Epithelial cell of esophagus (primary cell): Measurements from ENCODE around the gene RHEBL1.
A peak's percentile ranks its signal among the peaks of the same experiment; 100 is the strongest.

Experiments used
- DNase-seq: peaks from one replicate; pipeline ENCODE4 v3.0.0; 2010; ENCODE audit warnings: low read depth
- H3K4me3 ChIP-seq: 2 replicates; pipeline ENCODE4 v1.5.1; 2011; ENCODE audit warnings: mild to moderate bottlenecking, low read length, control low read depth
- TF ChIP-seq, protein P1 (sequence below): IDR thresholded peaks from 2 replicates; pipeline ENCODE4 v1.5.1; 2011; ENCODE audit warnings: low read depth, mild to moderate bottlenecking, low read length, control low read depth, inconsistent platforms; ENCODE audit not compliant: insufficient read depth; ENCODE audit errors: missing control alignments

RHEBL1 gene

GRCh38 chr12:49019443-49020324 lies 50.1 kb downstream of the RHEBL1 start:
- TF ChIP-seq, protein P1, sequence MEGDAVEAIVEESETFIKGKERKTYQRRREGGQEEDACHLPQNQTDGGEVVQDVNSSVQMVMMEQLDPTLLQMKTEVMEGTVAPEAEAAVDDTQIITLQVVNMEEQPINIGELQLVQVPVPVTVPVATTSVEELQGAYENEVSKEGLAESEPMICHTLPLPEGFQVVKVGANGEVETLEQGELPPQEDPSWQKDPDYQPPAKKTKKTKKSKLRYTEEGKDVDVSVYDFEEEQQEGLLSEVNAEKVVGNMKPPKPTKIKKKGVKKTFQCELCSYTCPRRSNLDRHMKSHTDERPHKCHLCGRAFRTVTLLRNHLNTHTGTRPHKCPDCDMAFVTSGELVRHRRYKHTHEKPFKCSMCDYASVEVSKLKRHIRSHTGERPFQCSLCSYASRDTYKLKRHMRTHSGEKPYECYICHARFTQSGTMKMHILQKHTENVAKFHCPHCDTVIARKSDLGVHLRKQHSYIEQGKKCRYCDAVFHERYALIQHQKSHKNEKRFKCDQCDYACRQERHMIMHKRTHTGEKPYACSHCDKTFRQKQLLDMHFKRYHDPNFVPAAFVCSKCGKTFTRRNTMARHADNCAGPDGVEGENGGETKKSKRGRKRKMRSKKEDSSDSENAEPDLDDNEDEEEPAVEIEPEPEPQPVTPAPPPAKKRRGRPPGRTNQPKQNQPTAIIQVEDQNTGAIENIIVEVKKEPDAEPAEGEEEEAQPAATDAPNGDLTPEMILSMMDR = peak; percentile 39
- no peak overlapping the region for H3K4me3 ChIP-seq
- DNase-seq = peak; percentile 30

- TF ChIP-seq, protein P1 = no peak
- H3K4me3 ChIP-seq = peak overlapping the region; percentile 94
- no peak for DNase-seq
Measured at GRCh38 chr12:49019120-49019430, 50.7 kb downstream of the RHEBL1 start.

DNA sequence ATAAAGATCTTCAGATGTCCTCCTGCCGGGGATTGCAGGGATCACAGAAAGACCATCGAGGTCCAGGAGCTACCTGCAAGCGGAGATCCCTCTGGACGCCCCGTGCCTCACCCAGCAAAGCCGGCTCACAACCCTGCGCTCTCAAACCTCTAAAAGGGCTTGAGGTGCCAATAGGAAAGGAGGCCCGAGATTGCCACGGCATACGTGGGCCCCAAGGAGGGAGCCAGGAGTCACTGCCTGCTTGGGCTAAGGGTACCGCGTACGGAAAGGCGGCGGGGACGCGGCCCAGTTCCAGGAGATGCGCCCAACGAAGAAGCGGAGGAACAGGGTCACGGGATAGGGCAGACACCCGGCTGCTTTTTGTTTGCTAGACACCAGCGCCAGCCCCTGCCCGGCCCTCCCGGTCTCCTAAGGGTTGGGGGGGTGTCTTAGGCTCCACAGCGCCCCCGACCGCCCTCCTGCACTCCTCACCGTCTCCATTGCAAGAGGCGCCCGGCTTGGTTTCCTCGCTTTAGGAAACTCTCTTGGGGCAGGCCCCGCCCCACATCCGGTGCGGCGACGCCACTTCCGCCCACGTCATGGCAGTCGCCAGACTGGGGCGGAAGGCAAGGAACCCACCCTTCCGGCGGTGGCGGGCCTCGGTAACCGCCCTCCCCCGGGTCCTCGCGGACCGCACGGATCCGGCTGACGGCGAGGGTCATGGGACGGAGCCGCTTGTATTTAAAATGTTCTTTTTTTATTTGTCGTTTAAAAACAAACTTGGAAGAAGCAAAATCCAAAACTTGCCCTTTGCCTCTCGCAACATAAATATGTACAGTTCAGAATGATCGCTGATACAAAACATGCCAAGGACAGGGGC lies 51.3 kb downstream of the RHEBL1 start, which contains the start of gene PRKAG1:
Gene PRKAG1 (minus strand): TSS at position 516 of the 859 bp plus-strand sequence. CDS start 36 bp downstream, at position 480.
- TF ChIP-seq, protein P1 = peak; percentile 44
- DNase-seq = peak; percentile 97
- H3K4me3 ChIP-seq = peak within 1 kb of the TSS; percentile 94

GRCh38 chr12:49017891-49018260 lies 51.9 kb downstream of the RHEBL1 start:
- DNase-seq = peak; percentile 23
- TF ChIP-seq, protein P1 = no peak
- peak overlapping the region; percentile 94 for H3K4me3 ChIP-seq

DNA sequence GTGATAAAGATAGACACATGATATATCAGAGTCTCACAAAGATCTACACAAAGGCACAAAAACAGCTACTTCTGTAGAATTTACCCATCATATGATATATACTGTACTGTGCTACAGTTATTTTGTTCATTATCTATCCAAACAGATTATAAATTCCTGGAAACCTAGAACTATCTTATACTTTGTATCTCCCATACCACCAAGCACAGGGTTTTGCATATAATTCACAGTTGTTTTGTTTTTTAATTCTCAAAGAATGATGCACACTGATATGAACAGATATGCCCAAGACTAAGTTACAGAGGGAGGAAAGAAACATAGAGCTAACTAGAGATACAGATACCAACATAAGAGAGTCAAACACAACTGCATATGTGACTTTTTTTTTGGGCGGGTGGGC lies 54.6 kb downstream of the RHEBL1 start:
- no peak overlapping the region for H3K4me3 ChIP-seq
- TF ChIP-seq, protein P1 = no peak
- no peak for DNase-seq
